ENCODE measurements around the gene DARS1. TPM values are rescaled to one million over a fixed set of nuclear protein-coding genes. Genes with fewer than 3 reads are reported as not detected.

The DARS1 gene
- total RNA-seq (51.8 TPM), polyA plus RNA-seq (100 to 1,000 TPM; 119 to 144 (median 130) TPM)

DNA sequence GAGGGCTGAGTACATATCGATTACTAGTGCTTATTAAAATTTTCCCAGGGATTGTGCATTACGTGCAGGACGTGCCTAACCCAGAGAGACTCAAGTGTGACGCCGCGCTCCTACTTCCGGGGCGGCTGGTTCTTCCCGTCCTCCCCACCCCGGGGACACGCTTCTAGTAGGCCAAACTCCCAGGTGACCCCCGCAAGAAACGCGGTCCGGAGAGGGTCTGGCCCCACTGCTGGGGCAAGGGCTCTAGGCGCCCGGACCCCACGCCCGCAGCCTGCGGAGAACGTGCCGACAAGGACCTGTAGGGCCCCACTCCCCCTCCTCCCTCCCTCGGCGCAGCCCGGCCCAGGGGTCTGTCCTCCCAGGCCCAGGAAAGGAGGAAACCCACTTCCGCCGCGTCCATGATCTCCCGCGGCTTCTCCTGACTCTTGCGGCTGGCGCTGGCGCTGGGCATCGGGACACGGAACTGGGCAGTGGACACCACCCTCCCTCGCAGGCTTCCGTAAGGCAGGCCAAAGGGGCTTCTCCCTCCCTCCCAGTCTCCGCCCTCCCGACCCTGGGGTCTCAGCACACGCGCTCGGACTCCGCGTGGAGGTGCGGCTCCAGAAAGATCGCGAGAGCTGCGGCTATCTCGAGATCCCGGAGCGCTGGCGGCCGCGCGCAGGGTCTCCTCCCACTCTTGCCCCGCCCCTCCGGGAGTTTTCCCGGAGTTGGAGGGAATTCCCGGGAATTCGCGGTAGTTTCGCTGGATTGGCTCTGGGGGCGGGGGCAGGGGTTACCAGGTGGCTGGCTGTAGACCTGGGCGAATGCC lies at the start of gene DARS1:
Gene DARS1 (minus strand): TSS at position 609 of the 808 bp plus-strand sequence. CDS start 158 bp downstream, at position 451.
- H3K4me1 ChIP-seq (ENCODE audit: control insufficient read depth, insufficient read depth, low read length, poor library complexity, severe bottlenecking), result peaks cover 40% of the 10 kb centered on the region
- Mint-ChIP-seq H3K4me1 (peaks cover 19 to 54% (median 38%) of the 10 kb centered on the region in 4 donors), H3K36me3 (peaks cover 8% of the 10 kb centered on the region), H3K27ac (peak within 1 kb of the TSS; percentile 93 to 98 (median 96)), H3K9me3 (peaks cover 0 to 1% (median 0%) of the 10 kb centered on the region in 7 donors), H3K4me3 (peak within 1 kb of the TSS; percentile 96 to 98 (median 97)), H3K27me3 (no peaks in the 10 kb centered on the region)
- H3K9me3 ChIP-seq (ENCODE audit: control insufficient read depth in 2 of 2, low read length in 2 of 2), result no peaks in the 10 kb centered on the region
- peaks cover 6% of the 10 kb centered on the region for H3K36me3 ChIP-seq (ENCODE audit: control insufficient read depth, insufficient read depth, low read length)
- DNase-seq (peak; percentile 70 to 91 (median 73)), ATAC-seq (ENCODE audit: low read depth in 2 of 2) (peak; percentile 66 to 73)
- H3K27ac ChIP-seq (ENCODE audit: insufficient read depth, low read length, poor library complexity, severe bottlenecking), result peak within 1 kb of the TSS; percentile 98
- H3K4me3 ChIP-seq (ENCODE audit: low read depth, low read length), result peak within 1 kb of the TSS; percentile 94
- H3K27me3 ChIP-seq (ENCODE audit: control insufficient read depth, insufficient read depth, low read length), result no peaks in the 10 kb centered on the region

DNA sequence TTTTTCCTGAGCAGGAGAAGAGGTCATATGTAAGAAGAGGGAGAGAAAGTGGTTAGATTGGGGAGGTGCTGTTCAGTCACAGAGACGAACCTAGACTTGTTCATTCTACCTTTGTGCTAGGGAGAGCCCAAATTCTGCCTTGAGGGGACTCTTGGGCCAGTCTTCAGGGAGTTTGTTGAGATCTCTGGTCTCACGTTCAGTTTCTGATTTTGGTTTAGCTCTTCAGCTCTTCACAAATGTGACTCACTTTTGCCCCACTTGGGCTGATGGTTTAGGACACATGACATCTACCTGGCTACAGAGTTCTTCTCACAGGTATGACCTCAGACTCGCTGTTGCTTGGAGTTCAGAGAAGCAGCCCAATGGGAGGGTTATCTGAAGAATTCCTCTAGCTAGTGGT lies 49.2 kb upstream of the DARS1 start:
- Mint-ChIP-seq H3K4me3 (no peak overlapping the region), H3K9me3 (peaks cover 0 to 4% (median 0%) of the 10 kb centered on the region in 7 donors), H3K27me3 (no peaks in the 10 kb centered on the region), H3K4me1 (peaks cover 0 to 2% (median 0%) of the 10 kb centered on the region in 4 donors), H3K36me3 (no peaks in the 10 kb centered on the region), H3K27ac (no peak overlapping the region)
- Histone ChIP-seq H3K4me3 (ENCODE audit: low read depth, low read length) (no peak overlapping the region), H3K27ac (ENCODE audit: insufficient read depth, low read length, poor library complexity, severe bottlenecking) (no peak overlapping the region), H3K27me3 (ENCODE audit: control insufficient read depth, insufficient read depth, low read length) (no peaks in the 10 kb centered on the region), H3K9me3 (ENCODE audit: control insufficient read depth in 2 of 2, low read length in 2 of 2) (no peaks in the 10 kb centered on the region), H3K36me3 (ENCODE audit: control insufficient read depth, insufficient read depth, low read length) (no peaks in the 10 kb centered on the region), H3K4me1 (ENCODE audit: control insufficient read depth, insufficient read depth, low read length, poor library complexity, severe bottlenecking) (no peaks in the 10 kb centered on the region)
- ATAC-seq (ENCODE audit: low read depth in 2 of 2) (no peak), DNase-seq (no peak)

DNA sequence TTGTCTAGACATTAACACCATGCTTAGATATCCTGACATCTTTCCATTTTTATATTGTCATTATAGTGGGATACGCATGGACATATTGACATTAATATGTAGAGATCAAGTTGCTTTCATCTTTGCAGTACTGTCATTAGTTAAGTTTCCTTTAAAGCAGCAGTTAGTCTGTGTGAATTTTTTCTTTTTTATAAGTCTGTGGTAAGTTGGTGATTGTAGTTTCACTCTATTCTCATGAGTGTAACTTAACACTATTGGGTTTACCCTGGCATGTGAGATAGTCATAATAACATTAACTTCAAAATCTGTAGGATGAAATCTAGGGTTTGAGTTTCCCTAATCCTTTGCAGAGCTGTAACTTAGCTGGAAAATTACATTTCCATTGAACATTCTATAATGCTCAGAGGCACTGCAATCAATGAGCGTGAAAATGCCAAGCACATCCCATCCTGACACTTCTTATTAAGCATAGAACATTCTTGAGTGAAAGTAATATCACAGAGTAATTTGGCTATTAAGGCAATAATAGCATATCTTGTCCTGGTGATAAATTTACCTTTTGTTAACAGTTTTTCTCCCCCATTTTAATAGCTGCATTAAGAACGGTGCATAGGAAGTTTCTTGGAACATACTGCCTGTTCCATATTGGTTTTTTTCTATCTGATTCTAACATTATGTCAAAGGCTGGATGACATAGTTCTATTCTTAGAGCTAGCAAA lies 47.5 kb upstream of the DARS1 start:
- Histone ChIP-seq H3K4me3 (ENCODE audit: low read depth, low read length) (no peak overlapping the region), H3K36me3 (ENCODE audit: control insufficient read depth, insufficient read depth, low read length) (no peaks in the 10 kb centered on the region), H3K9me3 (ENCODE audit: control insufficient read depth in 2 of 2, low read length in 2 of 2) (no peaks in the 10 kb centered on the region), H3K27ac (ENCODE audit: insufficient read depth, low read length, poor library complexity, severe bottlenecking) (no peak overlapping the region), H3K27me3 (ENCODE audit: control insufficient read depth, insufficient read depth, low read length) (no peaks in the 10 kb centered on the region), H3K4me1 (ENCODE audit: control insufficient read depth, insufficient read depth, low read length, poor library complexity, severe bottlenecking) (no peaks in the 10 kb centered on the region)
- peak overlapping the region in 1 of 3 donors; percentile 21 for H3K27ac Mint-ChIP-seq
- no peaks in the 10 kb centered on the region for H3K9me3 Mint-ChIP-seq
- H3K36me3 Mint-ChIP-seq, result no peaks in the 10 kb centered on the region
- ATAC-seq (ENCODE audit: low read depth in 2 of 2) (no peak), DNase-seq (no peak)
- H3K27me3 Mint-ChIP-seq, result no peaks in the 10 kb centered on the region
- H3K4me3 Mint-ChIP-seq, result no peak overlapping the region
- H3K4me1 Mint-ChIP-seq, result peaks cover 0 to 2% (median 0%) of the 10 kb centered on the region in 4 donors

DNA sequence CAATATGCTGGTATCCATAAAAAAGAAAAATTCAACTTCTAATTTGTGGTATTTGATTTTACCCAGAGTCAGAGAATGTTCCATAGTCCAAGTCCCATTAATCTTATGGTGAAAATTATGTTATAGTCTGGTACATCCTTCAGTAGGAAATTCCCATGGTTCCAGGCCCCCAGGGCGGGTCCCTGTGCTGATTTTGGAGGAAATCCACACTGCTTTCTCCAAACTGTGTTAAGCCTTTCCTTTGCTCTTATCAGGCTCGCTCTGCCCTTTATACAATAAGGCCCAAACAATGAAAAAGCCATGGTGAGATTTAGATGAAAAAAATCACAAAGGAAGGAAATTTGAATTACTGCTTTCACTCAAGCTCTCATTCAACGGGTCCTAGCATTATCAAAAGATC lies 46.8 kb upstream of the DARS1 start:
- H3K27me3 Mint-ChIP-seq, result no peaks in the 10 kb centered on the region
- no peaks in the 10 kb centered on the region for H3K9me3 ChIP-seq (ENCODE audit: control insufficient read depth in 2 of 2, low read length in 2 of 2)
- H3K27me3 ChIP-seq (ENCODE audit: control insufficient read depth, insufficient read depth, low read length), result no peaks in the 10 kb centered on the region
- no peaks in the 10 kb centered on the region for H3K36me3 Mint-ChIP-seq
- H3K4me3 Mint-ChIP-seq, result no peak overlapping the region
- H3K27ac ChIP-seq (ENCODE audit: insufficient read depth, low read length, poor library complexity, severe bottlenecking), result no peak overlapping the region
- no peaks in the 10 kb centered on the region for H3K4me1 ChIP-seq (ENCODE audit: control insufficient read depth, insufficient read depth, low read length, poor library complexity, severe bottlenecking)
- DNase-seq, result no peak
- H3K9me3 Mint-ChIP-seq, result no peaks in the 10 kb centered on the region
- ATAC-seq (ENCODE audit: low read depth in 2 of 2), result no peak
- no peaks in the 10 kb centered on the region for H3K36me3 ChIP-seq (ENCODE audit: control insufficient read depth, insufficient read depth, low read length)
- no peak overlapping the region for H3K4me3 ChIP-seq (ENCODE audit: low read depth, low read length)
- no peak overlapping the region for H3K27ac Mint-ChIP-seq
- H3K4me1 Mint-ChIP-seq, result peaks cover 0 to 2% (median 0%) of the 10 kb centered on the region in 4 donors

GRCh38 chr2:136031711-136032110 lies 46.3 kb upstream of the DARS1 start:
- Histone ChIP-seq H3K9me3 (ENCODE audit: control insufficient read depth in 2 of 2, low read length in 2 of 2) (no peaks in the 10 kb centered on the region), H3K27ac (ENCODE audit: insufficient read depth, low read length, poor library complexity, severe bottlenecking) (no peak overlapping the region), H3K27me3 (ENCODE audit: control insufficient read depth, insufficient read depth, low read length) (no peaks in the 10 kb centered on the region), H3K4me3 (ENCODE audit: low read depth, low read length) (no peak overlapping the region), H3K4me1 (ENCODE audit: control insufficient read depth, insufficient read depth, low read length, poor library complexity, severe bottlenecking) (no peaks in the 10 kb centered on the region), H3K36me3 (ENCODE audit: control insufficient read depth, insufficient read depth, low read length) (no peaks in the 10 kb centered on the region)
- Mint-ChIP-seq H3K27me3 (no peaks in the 10 kb centered on the region), H3K4me1 (peaks cover 0 to 2% (median 0%) of the 10 kb centered on the region in 4 donors), H3K27ac (no peak overlapping the region), H3K36me3 (no peaks in the 10 kb centered on the region), H3K4me3 (no peak overlapping the region), H3K9me3 (no peaks in the 10 kb centered on the region)
- no peak for ATAC-seq (ENCODE audit: low read depth in 2 of 2)
- no peak for DNase-seq

GRCh38 chr2:136030406-136030805 lies 45.0 kb upstream of the DARS1 start:
- H3K4me3 ChIP-seq (ENCODE audit: low read depth, low read length), result no peak overlapping the region
- no peak overlapping the region for H3K27ac ChIP-seq (ENCODE audit: insufficient read depth, low read length, poor library complexity, severe bottlenecking)
- Mint-ChIP-seq H3K4me1 (peaks cover 0 to 6% (median 1%) of the 10 kb centered on the region in 4 donors), H3K9me3 (no peaks in the 10 kb centered on the region), H3K27ac (no peak overlapping the region), H3K4me3 (no peak overlapping the region), H3K36me3 (no peaks in the 10 kb centered on the region), H3K27me3 (no peaks in the 10 kb centered on the region)
- DNase-seq (no peak), ATAC-seq (ENCODE audit: low read depth in 2 of 2) (no peak)
- H3K9me3 ChIP-seq (ENCODE audit: control insufficient read depth in 2 of 2, low read length in 2 of 2), result no peaks in the 10 kb centered on the region
- no peaks in the 10 kb centered on the region for H3K36me3 ChIP-seq (ENCODE audit: control insufficient read depth, insufficient read depth, low read length)
- H3K4me1 ChIP-seq (ENCODE audit: control insufficient read depth, insufficient read depth, low read length, poor library complexity, severe bottlenecking), result no peaks in the 10 kb centered on the region
- H3K27me3 ChIP-seq (ENCODE audit: control insufficient read depth, insufficient read depth, low read length), result no peaks in the 10 kb centered on the region

- DNase-seq (no peak), ATAC-seq (ENCODE audit: low read depth in 2 of 2) (no peak)
- no peaks in the 10 kb centered on the region for H3K36me3 Mint-ChIP-seq
- H3K36me3 ChIP-seq (ENCODE audit: control insufficient read depth, insufficient read depth, low read length), result no peaks in the 10 kb centered on the region
- no peaks in the 10 kb centered on the region for H3K27me3 ChIP-seq (ENCODE audit: control insufficient read depth, insufficient read depth, low read length)
- H3K4me3 ChIP-seq (ENCODE audit: low read depth, low read length), result no peak overlapping the region
- no peak overlapping the region for H3K27ac Mint-ChIP-seq
- H3K9me3 ChIP-seq (ENCODE audit: control insufficient read depth in 2 of 2, low read length in 2 of 2), result no peaks in the 10 kb centered on the region
- H3K27ac ChIP-seq (ENCODE audit: insufficient read depth, low read length, poor library complexity, severe bottlenecking), result no peak overlapping the region
- no peaks in the 10 kb centered on the region for H3K27me3 Mint-ChIP-seq
- H3K4me1 Mint-ChIP-seq, result peaks cover 0 to 11% (median under 1%) of the 10 kb centered on the region in 4 donors
- no peaks in the 10 kb centered on the region for H3K4me1 ChIP-seq (ENCODE audit: control insufficient read depth, insufficient read depth, low read length, poor library complexity, severe bottlenecking)
- no peaks in the 10 kb centered on the region for H3K9me3 Mint-ChIP-seq
- no peak overlapping the region for H3K4me3 Mint-ChIP-seq
Observed at GRCh38 chr2:136029149-136029548, 43.7 kb upstream of the DARS1 start.
